Lower leg skin (tissue), 4 donors: ENCODE data around the gene ADGRG6. TPM values are rescaled to one million over a fixed set of nuclear protein-coding genes. Genes with fewer than 3 reads are reported as not detected.

Source experiments
- DNase-seq, 2 donors: peaks; one replicate each; pipeline ENCODE4 v3.0.0-alpha.2; 2019; ENCODE audit warnings: low spot score in 2 of 2
- H3K4me3 ChIP-seq: fragments of 200-600 bp; sonication (generic); 2 replicates; pipeline ENCODE4 v1.5.1; 2017; ENCODE audit warnings: mild to moderate bottlenecking, low read depth; ENCODE audit not compliant: poor library complexity, severe bottlenecking
- CTCF ChIP-seq, 3 donors: fragments of 450-650 bp; IDR thresholded peaks; one replicate each; pipeline ENCODE4 v1.5.1; 2016; ENCODE audit warnings: antibody characterized with exemption in 3 of 3, mild to moderate bottlenecking in 3 of 3, moderate library complexity in 2 of 3
- POLR2A ChIP-seq, 2 donors: fragments of 450-650 bp; IDR thresholded peaks; one replicate each; pipeline ENCODE4 v1.6.1; 2016 to 2017; ENCODE audit warnings: antibody characterized with exemption in 2 of 2, mild to moderate bottlenecking in 1 of 2, moderate library complexity in 1 of 2
- WGBS, 2 donors: methylation state at CpG; one replicate each; pipeline ENCODE4 v1.1.5; 2018; 5-methylcytosine and 5-hydroxymethylcytosine counted together
- intact Hi-C: fragments of 100-400 bp; cut with DNase I; formaldehyde crosslinking; loops from one replicate; pipeline ENCODE4 v1.15.0; 2023; ENCODE audit warnings: low total_unique reads
- total RNA-seq, 4 donors: library from RNA; depleted of rRNA; stranded (reverse); fragments of >200 nt; gene quantifications; one replicate each; pipeline ENCODE4 v1.1.0, GENCODE V29; 2016

ADGRG6 gene
- total RNA-seq, 4 donors from 2014 or later: 41.8 to 54.8 (median 50.0) TPM

- intact Hi-C loops: loop anchor here (10.0 kb wide), 1 partner anchor 242 kb away; the partner anchor contains the start of genes NMBR and VTA1
- TF ChIP-seq CTCF (IDR thresholded peaks at IDR 0.05) (no peak), POLR2A (IDR thresholded peaks at IDR 0.05) (no peak)
- DNase-seq: peak in 1 of 2 donors; percentile 50
- 95 to 96% methylated on average over 4 of the region's 4 CpGs for WGBS, 2 donors
- H3K4me3 ChIP-seq: no peak overlapping the region
Observed at GRCh38 chr6:142386657-142387056, 84.8 kb downstream of the ADGRG6 start.

GRCh38 chr6:142387997-142388815 lies 86.4 kb downstream of the ADGRG6 start:
- WGBS, 2 donors: 20 to 26% methylated on average over 4 of the region's 4 CpGs

GRCh38 chr6:142395266-142395665 lies 93.5 kb downstream of the ADGRG6 start:
- TF ChIP-seq POLR2A (IDR thresholded peaks at IDR 0.05) (no peak), CTCF (IDR thresholded peaks at IDR 0.05) (no peak)
- no peak overlapping the region for H3K4me3 ChIP-seq
- no peak for DNase-seq
- intact Hi-C loops: no loop called here
- WGBS, 2 donors: 94 to 96% methylated on average over 3 of the region's 3 CpGs

More at GRCh38 chr6:142387997-142388815, 86.4 kb downstream of the ADGRG6 start:
- TF ChIP-seq CTCF (IDR thresholded peaks at IDR 0.05) (no peak), POLR2A (IDR thresholded peaks at IDR 0.05) (no peak)
- DNase-seq: no peak
- intact Hi-C loops: loop anchor here (10.0 kb wide), 1 partner anchor 243 kb away; the partner anchor contains the start of genes NMBR and VTA1
- H3K4me3 ChIP-seq: no peak overlapping the region

- H3K4me3 ChIP-seq: no peak overlapping the region
- no peak for DNase-seq
- 89 to 100% methylated on average over 1 of the region's 1 CpG for WGBS, 2 donors
- TF ChIP-seq CTCF (IDR thresholded peaks at IDR 0.05): no peak
- TF ChIP-seq POLR2A (IDR thresholded peaks at IDR 0.05): no peak
- intact Hi-C loops: no loop called here
Observed at GRCh38 chr6:142395768-142396231, 94.0 kb downstream of the ADGRG6 start.

- TF ChIP-seq CTCF (IDR thresholded peaks at IDR 0.05) (no peak), POLR2A (IDR thresholded peaks at IDR 0.05) (no peak)
- DNase-seq: peak in 1 of 2 donors; percentile 67
- H3K4me3 ChIP-seq: no peak overlapping the region
- WGBS, 2 donors: 87 to 88% methylated on average over 4 of the region's 4 CpGs
- intact Hi-C loops: no loop called here
Observed at GRCh38 chr6:142398353-142398752, 96.5 kb downstream of the ADGRG6 start.
